Activated CD8-positive, alpha-beta memory T cell treated with anti-CD3 and anti-CD28 coated beads for 48 hours (primary cell): ENCODE measurements around the gene SHTN1.

Experiments used
- DNase-seq, 3 experiments: peaks; one replicate each; pipeline ENCODE4 v3.0.0-alpha.2; 2020; ENCODE audit warnings: low read depth in 2 of 3, low spot score in 2 of 3

Gene SHTN1

GRCh38 chr10:116919706-116920105 is 85.3 kb downstream of the SHTN1 start:
- DNase-seq: no peak

DNA sequence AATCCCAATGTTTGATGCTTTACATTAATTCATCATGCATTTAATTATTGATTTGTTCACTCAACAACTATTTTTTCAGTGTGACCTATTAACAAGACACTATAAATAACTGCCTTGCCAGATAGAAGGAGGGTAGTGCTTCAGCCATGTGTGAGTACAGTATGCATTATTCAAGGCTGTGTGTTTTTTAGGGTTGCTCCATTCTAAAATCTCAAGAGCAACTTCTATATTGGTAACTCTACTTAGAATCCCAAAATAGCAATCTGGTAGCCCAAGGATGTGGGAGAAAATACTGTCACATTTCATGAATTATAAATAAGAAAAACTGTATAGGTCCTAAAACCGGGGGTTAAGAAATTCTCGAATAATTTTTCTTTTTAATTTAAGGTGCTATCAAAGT is 85.8 kb downstream of the SHTN1 start:
- DNase-seq: no peak

DNA sequence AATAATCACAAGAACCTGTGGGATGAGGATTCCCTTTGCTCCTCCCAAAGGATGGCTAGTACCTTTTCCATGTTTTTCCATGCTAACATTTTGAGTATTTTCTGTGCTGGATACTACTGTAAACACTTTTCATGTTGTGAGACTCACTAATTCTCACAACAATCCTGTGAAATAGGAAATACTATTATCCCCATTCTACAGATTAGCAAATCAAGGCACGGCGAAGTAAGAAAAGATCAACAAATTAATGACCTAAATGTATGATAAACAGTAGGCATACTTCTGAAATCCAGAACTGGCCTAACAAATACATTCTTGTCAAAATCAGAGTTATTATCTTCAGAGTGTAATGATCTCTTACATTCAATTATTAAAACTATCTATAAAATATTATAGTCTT is 86.4 kb downstream of the SHTN1 start:
- DNase-seq: no peak

DNA sequence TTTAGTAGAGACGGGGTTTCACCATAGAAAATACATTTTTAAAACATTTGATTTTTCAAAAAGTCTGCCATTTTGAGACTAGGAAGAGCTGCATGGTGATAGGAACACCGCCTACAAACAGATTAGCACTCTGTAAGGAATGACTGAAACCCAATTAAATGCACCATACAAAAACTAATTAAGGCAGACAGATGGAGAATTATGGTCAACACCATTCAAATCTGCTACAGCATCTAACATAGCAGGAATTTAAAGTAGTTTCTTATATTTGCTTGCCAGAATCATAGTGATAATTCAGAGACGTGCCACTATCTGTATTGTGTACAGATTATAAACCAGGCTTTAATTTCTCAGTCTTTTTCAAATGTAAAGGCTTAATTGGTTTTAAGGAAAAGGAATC is 87.5 kb downstream of the SHTN1 start:
- DNase-seq: no peak

DNA sequence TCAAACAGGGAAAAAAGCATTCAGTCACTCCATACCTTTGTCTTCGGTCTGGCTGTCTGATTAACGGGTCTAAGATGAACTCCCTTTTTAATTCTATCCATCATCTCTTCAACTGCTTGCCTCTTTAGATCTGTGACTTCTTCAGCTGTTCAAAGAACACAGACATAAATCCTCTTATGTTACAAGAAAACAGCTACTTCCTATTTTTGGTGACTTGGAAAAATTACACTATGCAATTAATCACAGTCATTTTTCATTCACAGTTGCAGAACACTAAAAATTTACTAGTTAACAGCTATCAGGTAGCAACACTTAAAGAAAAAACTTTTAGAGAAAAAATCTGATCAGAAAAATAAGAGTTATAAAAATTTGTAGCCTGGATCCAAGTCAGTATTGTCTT is 89.6 kb downstream of the SHTN1 start:
- no peak for DNase-seq

- no peak for DNase-seq
Observed at GRCh38 chr10:116913695-116914094, 91.3 kb downstream of the SHTN1 start.

DNA sequence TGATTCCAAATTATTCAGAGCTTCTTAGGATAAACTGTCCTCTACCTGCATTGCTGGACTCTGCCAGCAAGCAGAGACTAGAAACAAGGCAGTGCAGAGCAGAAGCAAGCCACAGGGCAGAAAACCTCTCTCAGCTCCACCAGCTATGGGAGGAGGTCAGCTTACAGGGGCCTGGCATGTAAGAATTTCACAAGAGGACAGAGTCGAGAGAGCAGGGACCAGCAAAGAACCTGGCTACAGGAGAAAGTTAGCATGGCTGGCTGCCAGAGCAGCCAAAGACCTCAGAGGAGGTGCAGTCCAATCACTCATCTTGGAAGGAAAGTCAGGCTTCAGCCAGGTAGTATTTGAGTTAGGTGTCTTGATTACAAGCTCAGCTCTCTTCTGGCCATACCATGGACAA is 92.8 kb downstream of the SHTN1 start:
- no peak for DNase-seq

- no peak for DNase-seq
Observed at GRCh38 chr10:116910910-116911309, 94.1 kb downstream of the SHTN1 start.

DNA sequence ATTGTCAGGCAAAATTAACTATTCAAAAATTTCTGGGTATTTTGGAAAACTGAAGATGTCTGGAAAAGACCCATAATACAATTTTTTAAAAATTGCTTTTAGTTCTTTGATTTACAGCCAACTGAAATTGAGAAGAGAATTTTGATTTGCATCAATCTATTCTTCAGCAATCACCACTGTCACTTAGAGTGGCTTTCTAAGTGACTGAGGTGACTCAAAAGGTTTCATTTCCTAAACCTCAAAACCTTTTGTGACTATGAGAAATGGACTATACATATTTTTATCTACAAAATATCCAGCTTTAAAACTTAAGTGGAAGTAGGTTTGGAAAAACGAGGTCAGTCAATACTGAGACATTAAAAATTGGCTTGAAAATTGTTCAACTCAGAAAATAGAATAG is 95.7 kb downstream of the SHTN1 start:
- no peak for DNase-seq

DNA sequence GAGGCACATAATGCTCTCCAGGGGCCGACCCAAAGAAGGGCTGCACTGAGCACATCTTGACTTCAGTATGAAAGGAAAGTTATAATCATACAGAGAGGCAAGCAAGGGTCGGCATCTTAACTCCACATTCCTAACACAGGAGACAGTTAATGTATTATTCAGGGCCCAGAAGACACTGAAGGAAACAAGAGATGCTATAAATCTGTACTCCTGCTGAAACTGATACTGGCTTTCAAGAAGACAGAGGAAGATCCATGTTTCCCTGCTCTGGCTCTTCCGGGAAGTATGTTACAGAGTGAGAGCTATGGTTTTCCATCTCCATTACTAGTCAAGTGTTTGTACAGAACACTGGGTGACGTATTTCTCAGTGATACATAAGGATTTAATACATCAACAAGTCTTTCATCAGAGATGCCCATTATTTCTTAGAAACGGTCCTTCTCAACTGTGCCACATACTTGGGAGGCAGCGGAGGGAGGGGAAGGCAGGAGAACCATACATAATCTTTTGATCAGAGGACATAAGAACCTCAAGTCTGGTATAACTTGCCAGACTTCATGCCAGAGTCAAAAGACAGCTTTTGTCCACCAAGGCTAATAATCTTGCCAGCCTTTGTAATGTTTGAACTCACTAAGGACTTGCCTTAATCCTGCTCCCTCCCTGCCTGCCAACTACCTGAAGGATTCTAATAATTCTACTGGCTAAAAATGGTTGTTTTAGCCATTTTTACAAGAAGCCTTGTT is 97.6 kb downstream of the SHTN1 start:
- no peak for DNase-seq

DNA sequence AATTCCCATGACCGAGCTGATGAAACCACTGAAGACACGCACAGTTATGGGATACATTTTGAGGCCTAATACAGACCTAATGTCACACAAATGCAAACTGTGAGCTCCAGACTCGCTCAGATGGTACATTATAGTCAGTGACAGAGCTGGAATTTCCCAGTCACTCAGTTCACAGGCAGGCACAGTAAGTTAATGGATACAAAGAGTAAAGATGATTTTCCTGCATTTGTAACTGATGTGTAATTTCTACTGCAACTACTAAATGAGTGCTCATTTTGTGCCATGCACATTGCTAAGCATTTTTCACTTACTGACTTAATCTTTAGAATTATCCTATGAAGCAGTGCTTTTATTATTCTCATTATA is 99.2 kb downstream of the SHTN1 start:
- DNase-seq: no peak

GRCh38 chr10:116899626-116900025 is 105.4 kb downstream of the SHTN1 start:
- DNase-seq: no peak

DNA sequence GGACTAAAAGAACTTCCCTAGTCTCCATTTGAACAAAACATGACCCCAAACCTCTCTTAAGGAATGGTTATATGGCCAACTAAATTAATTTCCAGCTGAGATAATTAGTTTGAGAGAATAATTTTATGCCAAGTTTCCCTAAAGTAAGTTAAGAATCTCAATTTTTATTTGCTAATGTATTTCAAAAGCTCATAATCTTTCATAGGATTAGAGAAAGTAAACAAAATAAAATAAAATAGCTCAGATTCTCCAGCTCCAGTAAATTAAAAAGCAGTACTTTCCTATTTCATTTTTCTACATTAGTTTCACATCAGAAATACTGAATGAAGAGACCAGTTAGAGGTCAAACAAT is 111.3 kb downstream of the SHTN1 start:
- no peak for DNase-seq

GRCh38 chr10:116892907-116893685 is 111.9 kb downstream of the SHTN1 start:
- DNase-seq: no peak

GRCh38 chr10:116891208-116891607 is 113.8 kb downstream of the SHTN1 start:
- no peak for DNase-seq

DNA sequence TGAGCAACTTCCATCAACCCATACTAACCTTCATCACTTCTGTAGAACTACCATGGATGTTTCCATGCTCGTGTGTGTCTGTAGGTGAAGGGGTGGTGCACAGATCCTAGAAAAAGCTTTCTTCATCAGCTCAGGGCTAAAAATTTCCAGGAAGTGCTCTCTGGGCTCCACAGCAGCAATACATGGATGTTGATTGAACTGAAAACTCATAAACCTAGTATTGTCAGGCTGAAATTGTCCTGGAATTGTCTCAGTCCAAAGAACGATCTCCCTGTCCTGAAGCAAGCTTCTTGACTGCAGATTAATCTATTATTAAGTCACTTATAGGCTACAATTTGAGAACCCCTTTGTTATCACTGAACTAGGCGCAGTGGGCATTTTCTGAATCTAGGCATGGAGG is 115.9 kb downstream of the SHTN1 start:
- DNase-seq: no peak

GRCh38 chr10:116888380-116889055 is 116.5 kb downstream of the SHTN1 start:
- no peak for DNase-seq

DNA sequence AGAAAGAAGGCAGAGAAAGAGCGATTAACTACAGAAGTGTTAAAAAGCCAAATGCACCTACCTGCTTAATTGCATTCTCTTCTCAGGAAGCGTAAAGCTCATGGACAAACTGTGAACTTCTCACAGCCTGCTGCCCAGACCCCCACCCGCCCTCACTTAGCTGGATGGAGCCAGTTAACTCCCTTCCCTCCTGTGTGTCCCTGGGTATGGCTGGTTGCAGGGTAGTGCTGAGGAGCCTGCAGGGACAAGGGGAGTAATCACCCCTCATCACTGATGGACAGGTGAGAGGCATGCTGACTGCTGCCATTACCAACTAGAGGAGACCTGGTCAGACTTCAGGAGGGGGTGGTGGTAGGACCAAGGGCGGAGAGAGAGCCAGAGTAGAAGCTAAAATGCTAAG is 118.2 kb downstream of the SHTN1 start:
- no peak for DNase-seq

DNA sequence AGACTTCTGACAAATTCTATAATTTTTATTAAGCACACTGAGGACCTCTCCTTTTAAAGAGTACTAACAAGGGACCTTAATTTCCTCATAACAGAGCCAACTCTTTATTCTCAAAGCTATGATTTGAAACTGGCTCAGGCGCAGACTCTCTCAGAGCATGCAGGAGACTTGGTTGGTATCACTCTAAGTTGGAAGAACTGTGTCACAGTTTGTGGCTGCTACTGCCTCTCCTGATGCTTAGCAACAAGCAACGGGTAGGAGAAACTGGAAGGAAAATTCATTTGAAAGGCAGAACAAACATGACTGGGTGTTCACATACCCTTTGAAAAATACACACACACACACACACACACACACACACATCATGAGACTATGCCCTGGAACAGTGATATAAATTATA is 122.3 kb downstream of the SHTN1 start:
- DNase-seq: no peak

- no peak for DNase-seq
Observed at GRCh38 chr10:116880716-116881482, 124.1 kb downstream of the SHTN1 start.

- no peak for DNase-seq
Observed at GRCh38 chr10:116879817-116880216, 125.2 kb downstream of the SHTN1 start.

- DNase-seq: no peak
Observed at GRCh38 chr10:116878123-116878522, 126.9 kb downstream of the SHTN1 start.
